CMK (cell line): Measurements from ENCODE around the gene VEGFA.

Experiments
- DNase-seq: peaks from one replicate; pipeline ENCODE4 v3.0.0-alpha.2; 2010; ENCODE audit warnings: low read depth

VEGFA gene

DNA sequence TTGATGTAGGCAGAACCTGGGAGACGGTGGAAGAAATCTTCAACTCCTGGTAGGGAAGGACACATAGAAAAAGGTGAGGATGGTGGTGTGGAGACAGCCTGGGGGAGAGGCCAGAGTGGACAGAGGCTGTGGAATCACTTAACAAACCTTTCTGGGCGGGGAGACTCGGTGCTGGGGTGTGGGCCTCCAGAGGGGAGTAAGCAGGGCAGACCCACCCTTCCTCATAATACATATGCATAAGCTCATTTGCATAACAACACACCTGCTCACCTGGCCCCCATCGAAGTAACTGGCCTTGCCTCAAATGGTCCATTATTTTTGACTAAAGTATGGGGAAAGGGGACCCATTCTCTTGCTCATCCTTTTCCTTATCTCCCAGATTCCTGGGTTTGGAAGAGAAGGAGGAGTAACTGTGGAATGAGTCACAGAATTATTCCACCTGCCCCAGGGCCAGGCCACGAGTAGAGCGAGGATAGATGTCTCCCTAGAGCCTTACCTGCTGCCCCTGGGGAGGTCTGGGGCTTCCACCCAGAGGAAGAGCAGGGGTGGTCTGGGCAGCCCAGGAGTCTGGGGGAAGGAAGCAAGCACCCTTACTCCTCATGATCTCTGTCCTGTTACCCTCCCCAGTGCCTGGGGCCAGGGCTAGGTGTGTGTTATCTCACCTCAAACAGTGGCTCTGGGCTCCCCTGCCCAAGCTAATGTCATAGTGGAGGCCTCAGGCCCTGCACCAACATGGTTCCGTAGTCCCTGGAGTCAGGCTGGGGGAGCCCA, 10.7 kb upstream of the VEGFA start:
- no peak for DNase-seq

DNA sequence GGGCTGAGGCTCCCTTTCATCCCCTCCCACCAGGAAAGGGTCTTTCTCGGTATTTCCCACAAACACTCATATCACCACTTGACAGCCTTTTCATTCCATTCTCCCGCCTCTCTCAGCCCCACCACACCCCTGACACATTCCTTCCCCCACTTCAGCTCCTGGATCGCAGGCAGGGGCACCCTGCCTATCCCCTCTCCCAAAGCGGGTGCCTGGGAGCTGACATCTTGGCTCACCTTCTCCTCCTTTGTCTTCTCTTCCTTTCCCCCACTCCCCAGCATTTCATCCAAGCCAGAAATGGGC, 10.2 kb upstream of the VEGFA start:
- no peak for DNase-seq

DNA sequence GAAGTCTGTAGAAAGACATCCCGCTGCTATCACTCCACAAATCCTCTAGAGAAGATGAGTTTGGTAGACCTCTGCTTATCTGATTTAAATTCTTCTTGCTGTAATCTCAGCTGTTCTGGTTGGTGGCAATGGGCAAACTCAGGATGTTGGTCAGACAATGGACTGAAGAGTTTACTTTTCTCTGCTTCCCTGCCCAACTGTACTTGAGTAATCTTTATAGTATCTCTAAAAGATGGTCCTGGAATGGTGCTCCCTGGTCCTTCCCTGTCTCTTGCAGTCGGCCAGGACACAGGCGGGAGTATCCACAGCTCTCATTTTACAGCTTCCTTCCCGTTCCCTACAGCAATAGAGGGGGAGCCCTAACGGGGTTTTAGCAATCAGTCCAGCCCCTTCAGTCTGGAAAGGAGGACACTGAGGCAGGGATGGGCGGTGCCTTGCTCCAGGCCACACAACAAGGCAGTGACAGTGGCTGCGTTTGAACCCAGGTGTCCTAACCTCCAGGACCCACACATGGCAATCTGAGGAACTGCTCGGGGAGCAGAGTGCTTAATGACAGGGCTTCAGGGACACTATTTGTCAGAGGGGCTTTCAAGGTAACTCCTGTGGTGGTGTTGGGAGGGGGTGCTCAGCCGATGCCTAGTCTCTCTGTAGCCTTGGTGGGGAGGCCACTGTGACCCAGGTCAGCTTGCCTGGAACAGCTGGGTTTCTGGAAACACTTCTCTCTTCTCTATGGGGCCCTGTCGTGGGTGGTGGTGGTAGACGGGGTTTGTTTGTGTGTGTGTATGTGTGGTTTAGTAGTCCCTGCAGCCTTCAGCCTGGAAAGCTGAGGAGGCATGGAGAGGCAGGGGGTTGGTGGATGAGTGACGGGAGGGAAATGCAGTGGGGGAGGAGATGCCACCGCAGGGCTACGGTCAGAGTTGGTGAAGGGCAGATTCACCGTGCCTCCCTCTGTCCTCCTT, 9.5 kb upstream of the VEGFA start:
- no peak for DNase-seq

DNA sequence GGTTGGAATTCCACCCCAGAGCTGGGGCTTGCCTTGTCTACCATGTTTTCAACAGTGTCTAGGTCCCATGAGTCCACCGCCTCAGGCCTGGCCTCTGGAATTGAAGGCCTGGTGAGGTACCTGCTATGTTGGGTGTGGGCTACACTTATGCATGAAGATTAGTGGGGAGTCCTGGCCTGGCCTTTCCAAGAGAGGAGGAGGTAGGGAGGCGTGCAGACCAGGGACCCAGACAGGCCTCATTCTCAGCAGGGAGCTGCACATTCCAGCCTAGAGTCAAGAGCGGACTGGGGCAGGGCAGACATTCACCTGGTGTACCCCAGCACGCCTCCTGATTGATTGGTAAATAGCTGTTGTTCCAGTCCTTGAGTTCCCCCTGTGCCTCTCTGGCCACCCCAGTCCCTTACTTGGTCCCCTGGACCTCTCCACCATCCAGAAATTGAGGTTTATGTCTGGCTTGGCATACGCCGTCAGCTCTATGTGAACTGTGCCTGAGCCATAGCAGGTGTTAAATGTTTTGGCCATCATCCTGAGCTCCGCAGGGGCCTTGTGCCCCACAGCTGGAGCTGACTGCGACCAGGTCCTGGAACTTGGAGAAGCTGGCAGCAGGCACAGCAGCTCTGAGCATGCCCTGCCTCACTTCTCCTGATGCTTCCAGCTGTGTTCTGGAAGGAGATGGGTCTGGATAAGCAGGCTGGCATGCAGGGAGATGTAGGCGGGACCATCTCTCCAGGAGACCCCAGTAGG, 8.2 kb upstream of the VEGFA start:
- DNase-seq = no peak

DNA sequence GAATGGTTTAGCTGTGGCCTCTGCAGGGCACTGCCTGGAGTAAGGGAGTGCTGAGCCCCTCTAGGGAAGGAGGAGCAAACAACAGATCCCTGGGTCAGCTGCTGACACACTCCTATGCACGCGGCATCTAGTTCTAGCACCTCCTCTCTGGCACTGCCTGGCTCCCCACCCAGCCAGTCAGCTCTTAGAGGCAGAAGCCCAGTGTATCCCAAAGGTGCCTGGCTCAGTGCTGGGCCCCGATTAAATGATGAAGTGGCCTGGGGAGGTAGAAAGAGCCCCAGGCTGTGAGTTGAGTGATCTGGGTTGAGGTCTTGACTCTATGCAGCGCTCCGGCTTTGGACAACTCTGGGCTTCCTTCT, 7.6 kb upstream of the VEGFA start:
- no peak for DNase-seq

DNA sequence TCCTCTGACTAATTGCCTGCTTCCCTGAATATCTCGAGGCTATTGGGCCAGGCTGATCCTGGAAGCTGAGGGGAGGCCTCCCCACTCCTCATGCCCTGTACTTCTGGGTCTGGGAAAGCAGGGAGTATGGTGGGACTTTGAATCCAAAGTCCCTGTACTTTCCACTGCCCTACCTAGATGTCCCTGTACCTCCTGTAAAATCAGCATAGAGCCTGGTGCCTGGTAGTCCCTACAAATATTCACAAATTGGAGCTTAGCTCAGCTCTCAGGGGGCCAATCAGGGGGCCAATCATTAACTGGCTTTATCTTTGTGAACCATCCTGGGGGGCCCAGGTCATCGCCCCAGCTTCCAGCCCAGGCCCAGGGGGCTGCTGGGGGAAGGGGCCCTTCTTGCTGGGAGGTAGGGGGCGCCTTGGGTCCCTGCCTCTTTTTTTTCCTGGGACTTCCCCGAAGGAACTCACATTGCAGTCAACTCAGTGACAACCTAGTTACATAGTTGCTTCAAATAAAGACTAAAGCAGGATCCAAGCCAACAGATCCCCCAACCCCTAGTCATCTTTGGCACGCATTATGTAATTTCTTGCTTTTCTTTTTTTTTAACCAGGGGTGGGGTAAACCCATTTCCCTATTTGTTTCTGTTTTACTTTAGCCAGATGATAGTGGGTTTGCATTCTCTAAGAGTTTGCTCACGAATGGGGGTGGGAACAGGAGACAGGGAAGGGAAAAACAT, 6.9 kb upstream of the VEGFA start:
- DNase-seq = no peak

DNA sequence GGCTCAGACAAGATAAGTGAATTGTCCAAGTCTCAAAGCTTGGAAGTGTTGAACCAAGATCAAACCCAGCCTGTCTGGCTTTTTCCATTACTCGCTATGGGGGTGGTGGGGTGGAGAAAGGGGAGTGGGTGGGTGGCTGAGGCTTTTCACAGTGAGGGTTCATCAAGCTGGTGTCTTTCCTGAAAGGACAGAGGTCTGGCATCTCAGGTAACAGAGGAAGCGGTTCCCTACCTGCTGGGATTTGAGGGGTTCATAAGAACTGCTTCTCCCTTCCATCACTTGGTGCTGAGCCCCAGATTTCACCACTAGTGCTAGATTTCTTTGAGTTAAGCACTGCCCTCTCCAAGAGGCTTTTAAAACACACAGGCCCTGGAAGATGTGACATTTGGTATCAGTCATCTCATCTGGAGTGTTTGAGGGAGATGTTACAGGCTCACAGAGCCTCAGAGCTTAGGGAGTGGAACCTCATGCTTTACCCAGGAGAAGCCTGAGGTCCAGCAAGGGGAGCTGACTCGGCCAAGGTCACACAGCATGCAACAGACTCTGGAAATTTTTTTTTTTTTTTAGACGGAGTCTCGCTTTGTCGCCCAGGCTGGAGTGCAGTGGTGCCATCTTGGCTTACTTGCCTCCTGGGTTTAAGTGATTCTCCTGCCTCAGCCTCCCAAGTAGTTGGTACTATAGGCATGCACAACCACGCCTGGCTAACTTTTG, 6.0 kb upstream of the VEGFA start:
- DNase-seq = no peak

DNA sequence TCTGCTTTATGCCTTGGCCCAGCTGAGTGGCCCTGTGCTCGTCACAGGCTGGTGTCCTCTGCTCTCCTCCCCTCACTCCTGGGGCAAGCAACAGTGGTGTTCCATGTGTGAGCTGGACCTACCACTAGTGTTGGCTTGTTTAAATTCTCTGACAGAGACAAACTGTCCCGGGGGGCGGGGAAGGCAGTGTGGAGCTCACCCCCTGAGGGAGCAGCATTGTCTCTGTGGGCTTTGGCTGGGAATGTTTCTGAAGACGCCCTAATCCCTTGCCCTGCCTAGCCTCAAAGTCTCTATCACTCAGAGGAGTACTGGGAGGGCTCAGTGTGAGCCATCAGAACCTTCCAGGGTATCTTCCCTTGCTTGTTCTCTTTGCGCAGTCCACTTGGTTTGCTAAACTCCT, 5.2 kb upstream of the VEGFA start:
- DNase-seq = no peak

DNA sequence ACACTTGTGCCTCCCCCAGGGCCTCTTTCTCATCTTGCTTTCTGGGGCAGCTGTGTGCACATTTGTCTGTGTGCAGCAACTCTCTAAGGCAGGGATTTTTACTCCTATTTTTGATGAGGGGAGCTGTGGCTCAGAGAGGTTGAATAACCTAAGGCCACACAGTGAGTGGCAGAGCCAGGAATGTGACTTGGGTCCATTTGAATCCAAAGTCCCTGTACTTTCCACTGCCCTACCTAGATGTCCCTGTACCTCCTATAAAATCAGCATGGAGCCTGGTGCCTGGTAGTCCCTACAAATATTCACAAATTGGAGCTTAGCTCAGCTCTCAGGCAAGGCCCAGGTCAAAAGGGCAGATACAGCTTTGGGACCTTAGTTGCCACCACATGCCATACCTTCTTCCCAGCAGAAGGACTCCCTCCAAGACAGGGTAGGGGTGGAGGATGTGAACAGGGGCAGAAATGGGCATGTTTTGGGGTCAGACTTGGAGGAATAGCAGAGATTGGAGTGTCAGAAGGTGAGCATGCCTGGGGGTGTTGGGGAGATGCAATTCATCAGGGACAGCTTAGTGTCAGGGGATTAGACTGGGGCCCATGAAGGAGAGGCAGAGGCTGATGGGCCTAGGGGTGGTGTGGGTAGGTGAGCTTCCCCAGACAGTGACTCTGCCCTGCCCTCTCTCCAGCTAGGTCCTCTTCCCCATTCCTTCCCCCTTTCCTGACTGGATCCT, 4.1 kb upstream of the VEGFA start:
- no peak for DNase-seq

DNA sequence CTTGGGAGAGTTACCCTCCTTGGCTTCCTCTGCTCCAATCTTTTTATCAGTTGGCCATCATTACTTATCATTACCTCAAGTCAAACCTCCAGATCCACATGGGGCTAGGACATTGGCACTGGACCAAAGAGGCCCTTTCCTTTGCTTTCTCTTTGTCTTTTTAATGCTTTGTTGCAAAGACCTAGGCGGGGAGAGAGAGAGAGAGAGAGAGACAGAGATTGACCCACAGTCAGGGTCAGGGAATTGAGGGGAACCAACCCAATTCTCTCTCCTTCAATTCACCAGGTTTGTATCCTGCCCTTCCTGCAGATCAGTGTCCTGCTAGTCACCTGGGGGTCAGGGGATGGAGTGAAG, 3.5 kb upstream of the VEGFA start:
- no peak for DNase-seq

DNA sequence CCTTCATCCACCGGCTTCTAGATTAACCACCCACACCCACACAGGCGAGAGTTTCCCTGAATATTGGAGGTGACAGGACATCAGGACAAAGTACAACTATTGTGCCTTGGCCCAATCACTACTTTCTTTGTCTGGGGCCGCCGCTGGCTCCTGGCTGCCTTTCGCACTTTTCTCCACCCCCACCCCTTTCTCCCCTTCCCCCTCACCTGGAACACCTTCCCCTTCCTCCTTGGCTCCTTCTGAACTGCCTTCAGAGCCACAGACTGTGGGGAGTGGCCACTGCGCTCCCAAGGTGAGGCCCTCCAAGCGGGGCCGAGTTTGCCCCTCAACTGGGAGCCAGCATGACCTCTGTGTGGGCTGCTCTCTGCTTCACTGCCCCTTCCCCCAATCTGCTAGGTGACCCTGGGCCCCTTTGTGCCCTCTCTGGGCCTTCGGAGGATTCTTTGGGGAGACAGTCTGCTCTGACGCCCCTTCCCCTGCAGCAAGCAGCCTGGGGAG, 3.0 kb upstream of the VEGFA start:
- DNase-seq = no peak

DNA sequence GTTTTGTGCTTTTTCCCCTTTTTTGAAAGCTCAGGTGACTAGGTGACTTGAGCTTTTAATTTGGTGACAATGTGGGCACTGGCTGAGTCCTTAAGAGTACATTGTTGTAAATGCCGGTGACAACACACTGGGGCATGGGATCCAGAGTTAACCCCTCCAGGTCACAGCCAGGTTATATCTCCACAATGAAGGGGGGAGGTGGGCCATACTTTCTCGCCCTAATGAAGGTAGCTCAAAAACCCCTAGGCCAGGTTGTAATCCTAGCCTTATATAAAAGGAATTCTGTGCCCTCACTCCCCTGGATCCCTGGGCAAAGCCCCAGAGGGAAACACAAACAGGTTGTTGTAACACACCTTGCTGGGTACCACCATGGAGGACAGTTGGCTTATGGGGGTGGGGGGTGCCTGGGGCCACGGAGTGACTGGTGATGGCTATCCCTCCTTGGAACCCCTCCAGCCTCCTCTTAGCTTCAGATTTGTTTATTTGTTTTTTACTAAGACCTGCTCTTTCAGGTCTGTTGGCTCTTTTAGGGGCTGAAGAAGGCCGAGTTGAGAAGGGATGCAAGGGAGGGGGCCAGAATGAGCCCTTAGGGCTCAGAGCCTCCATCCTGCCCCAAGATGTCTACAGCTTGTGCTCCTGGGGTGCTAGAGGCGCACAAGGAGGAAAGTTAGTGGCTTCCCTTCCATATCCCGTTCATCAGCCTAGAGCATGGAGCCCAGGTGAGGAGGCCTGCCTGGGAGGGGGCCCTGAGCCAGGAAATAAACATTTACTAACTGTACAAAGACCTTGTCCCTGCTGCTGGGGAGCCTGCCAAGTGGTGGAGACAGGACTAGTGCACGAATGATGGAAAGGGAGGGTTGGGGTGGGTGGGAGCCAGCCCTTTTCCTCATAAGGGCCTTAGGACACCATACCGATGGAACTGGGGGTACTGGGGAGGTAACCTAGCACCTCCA, 2.2 kb upstream of the VEGFA start:
- DNase-seq = no peak

DNA sequence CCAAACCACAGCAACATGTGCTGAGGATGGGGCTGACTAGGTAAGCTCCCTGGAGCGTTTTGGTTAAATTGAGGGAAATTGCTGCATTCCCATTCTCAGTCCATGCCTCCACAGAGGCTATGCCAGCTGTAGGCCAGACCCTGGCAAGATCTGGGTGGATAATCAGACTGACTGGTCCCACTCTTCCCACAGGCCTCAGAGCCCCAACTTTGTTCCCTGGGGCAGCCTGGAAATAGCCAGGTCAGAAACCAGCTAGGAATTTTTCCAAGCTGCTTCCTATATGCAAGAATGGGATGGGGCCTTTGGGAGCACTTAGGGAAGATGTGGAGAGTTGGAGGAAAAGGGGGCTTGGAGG, 1.5 kb upstream of the VEGFA start:
- DNase-seq = no peak

DNA sequence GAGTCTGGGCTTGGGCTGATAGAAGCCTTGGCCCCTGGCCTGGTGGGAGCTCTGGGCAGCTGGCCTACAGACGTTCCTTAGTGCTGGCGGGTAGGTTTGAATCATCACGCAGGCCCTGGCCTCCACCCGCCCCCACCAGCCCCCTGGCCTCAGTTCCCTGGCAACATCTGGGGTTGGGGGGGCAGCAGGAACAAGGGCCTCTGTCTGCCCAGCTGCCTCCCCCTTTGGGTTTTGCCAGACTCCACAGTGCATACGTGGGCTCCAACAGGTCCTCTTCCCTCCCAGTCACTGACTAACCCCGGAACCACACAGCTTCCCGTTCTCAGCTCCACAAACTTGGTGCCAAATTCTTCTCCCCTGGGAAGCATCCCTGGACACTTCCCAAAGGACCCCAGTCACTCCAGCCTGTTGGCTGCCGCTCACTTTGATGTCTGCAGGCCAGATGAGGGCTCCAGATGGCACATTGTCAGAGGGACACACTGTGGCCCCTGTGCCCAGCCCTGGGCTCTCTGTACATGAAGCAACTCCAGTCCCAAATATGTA, 957 bp upstream of the VEGFA start:
- DNase-seq = no peak

DNA sequence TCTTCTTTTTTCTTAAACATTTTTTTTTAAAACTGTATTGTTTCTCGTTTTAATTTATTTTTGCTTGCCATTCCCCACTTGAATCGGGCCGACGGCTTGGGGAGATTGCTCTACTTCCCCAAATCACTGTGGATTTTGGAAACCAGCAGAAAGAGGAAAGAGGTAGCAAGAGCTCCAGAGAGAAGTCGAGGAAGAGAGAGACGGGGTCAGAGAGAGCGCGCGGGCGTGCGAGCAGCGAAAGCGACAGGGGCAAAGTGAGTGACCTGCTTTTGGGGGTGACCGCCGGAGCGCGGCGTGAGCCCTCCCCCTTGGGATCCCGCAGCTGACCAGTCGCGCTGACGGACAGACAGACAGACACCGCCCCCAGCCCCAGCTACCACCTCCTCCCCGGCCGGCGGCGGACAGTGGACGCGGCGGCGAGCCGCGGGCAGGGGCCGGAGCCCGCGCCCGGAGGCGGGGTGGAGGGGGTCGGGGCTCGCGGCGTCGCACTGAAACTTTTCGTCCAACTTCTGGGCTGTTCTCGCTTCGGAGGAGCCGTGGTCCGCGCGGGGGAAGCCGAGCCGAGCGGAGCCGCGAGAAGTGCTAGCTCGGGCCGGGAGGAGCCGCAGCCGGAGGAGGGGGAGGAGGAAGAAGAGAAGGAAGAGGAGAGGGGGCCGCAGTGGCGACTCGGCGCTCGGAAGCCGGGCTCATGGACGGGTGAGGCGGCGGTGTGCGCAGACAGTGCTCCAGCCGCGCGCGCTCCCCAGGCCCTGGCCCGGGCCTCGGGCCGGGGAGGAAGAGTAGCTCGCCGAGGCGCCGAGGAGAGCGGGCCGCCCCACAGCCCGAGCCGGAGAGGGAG, 580 bp downstream of the VEGFA start:
- DNase-seq = no peak

DNA sequence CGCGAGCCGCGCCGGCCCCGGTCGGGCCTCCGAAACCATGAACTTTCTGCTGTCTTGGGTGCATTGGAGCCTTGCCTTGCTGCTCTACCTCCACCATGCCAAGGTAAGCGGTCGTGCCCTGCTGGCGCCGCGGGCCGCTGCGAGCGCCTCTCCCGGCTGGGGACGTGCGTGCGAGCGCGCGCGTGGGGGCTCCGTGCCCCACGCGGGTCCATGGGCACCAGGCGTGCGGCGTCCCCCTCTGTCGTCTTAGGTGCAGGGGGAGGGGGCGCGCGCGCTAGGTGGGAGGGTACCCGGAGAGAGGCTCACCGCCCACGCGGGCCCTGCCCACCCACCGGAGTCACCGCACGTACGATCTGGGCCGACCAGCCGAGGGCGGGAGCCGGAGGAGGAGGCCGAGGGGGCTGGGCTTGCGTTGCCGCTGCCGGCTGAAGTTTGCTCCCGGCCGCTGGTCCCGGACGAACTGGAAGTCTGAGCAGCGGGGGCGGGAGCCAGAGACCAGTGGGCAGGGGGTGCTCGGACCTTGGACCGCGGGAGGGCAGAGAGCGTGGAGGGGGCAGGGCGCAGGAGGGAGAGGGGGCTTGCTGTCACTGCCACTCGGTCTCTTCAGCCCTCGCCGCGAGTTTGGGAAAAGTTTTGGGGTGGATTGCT, 1.3 kb downstream of the VEGFA start:
- no peak for DNase-seq

DNA sequence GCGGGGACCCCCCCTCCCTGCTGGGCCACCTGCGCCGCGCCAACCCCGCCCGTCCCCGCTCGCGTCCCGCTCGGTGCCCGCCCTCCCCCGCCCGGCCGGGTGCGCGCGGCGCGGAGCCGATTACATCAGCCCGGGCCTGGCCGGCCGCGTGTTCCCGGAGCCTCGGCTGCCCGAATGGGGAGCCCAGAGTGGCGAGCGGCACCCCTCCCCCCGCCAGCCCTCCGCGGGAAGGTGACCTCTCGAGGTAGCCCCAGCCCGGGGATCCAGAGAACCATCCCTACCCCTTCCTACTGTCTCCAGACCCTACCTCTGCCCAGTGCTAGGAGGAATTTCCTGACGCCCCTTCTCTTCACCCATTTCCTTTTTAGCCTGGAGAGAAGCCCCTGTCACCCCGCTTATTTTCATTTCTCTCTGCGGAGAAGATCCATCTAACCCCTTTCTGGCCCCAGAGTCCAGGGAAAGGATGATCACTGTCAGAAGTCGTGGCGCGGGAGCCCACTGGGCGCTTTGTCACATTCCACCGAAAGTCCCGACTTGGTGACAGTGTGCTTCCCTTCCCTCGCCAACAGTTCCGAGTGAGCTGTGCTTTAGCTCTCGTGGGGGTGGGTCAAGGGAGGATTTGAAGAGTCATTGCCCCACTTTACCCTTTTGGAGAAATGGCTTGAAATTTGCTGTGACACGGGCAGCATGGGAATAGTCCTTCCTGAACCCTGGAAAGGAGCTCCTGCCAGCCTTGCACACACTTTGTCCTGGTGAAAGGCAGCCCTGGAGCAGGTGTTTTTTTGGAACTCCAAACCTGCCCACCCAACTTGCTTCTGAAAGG, 2.1 kb downstream of the VEGFA start:
- DNase-seq = no peak
